WERI-Rb-1 (cell line): Measurements from ENCODE around the gene SNRNP25.

Experiments used
- DNase-seq: peaks from one replicate; pipeline ENCODE4 v3.0.0-alpha.2; 2020
- H3K27ac ChIP-seq: fragments of 250-450 bp; sonication (Bioruptor Pico); 2 replicates; pipeline ENCODE4 v1.5.1; 2020; ENCODE audit warnings: mild to moderate bottlenecking, moderate library complexity
- H3K27me3 ChIP-seq: fragments of 250-450 bp; sonication (Bioruptor Pico); 2 replicates; pipeline ENCODE4 v1.5.1; 2021; ENCODE audit warnings: mild to moderate bottlenecking, low read depth, moderate library complexity; ENCODE audit not compliant: insufficient read depth, severe bottlenecking
- H3K36me3 ChIP-seq: fragments of 250-450 bp; sonication (Bioruptor Pico); 2 replicates; pipeline ENCODE4 v1.5.1; 2020; ENCODE audit warnings: mild to moderate bottlenecking, moderate library complexity
- H3K4me3 ChIP-seq: 2 replicates; pipeline ENCODE4 v1.5.1; 2011; ENCODE audit warnings: low read depth, mild to moderate bottlenecking, control low read depth, low read length
- H3K9me3 ChIP-seq: fragments of 250-450 bp; sonication (Bioruptor Pico); 2 replicates; pipeline ENCODE4 v1.5.1; 2021; ENCODE audit warnings: mild to moderate bottlenecking, moderate library complexity; ENCODE audit not compliant: severe bottlenecking
- CTCF ChIP-seq: IDR thresholded peaks from 2 replicates; pipeline ENCODE4 v1.5.1; 2011; ENCODE audit warnings: low read depth, mild to moderate bottlenecking, control low read depth, inconsistent platforms, low read length

The SNRNP25 gene

GRCh38 chr16:79151-80054, 25.8 kb downstream of the SNRNP25 start:
- no peak for DNase-seq
- Histone ChIP-seq H3K36me3 (peaks cover 7% of the 10 kb centered on the region; the same call in 1 of the 2 replicates), H3K27ac (no peak overlapping the region), H3K27me3 (no peaks in the 10 kb centered on the region), H3K9me3 (no peaks in the 10 kb centered on the region), H3K4me3 (no peak overlapping the region)
- TF ChIP-seq CTCF = no peak

GRCh38 chr16:83060-83603, 29.5 kb downstream of the SNRNP25 start:
- Histone ChIP-seq H3K36me3 (peaks cover 34% of the 10 kb centered on the region), H3K27ac (no peak overlapping the region), H3K27me3 (no peaks in the 10 kb centered on the region), H3K9me3 (no peaks in the 10 kb centered on the region), H3K4me3 (no peak overlapping the region)
- no peak for DNase-seq
- TF ChIP-seq CTCF = no peak

- 0 out of 2 replicates have a peak, but pooled peaks have one; percentile 14 for TF ChIP-seq CTCF
- H3K4me3 ChIP-seq = no peak overlapping the region
- H3K27me3 ChIP-seq = no peaks in the 10 kb centered on the region
- H3K27ac ChIP-seq = no peak overlapping the region
- DNase-seq = no peak
- H3K9me3 ChIP-seq = no peaks in the 10 kb centered on the region
- H3K36me3 ChIP-seq = peaks cover 40% of the 10 kb centered on the region
Measured at GRCh38 chr16:83781-84615, 30.4 kb downstream of the SNRNP25 start.

GRCh38 chr16:84718-85406, 31.2 kb downstream of the SNRNP25 start:
- H3K9me3 ChIP-seq = no peaks in the 10 kb centered on the region
- H3K4me3 ChIP-seq = no peak overlapping the region
- TF ChIP-seq CTCF = no peak
- no peak for DNase-seq
- peaks cover 41% of the 10 kb centered on the region for H3K36me3 ChIP-seq
- no peak overlapping the region for H3K27ac ChIP-seq
- H3K27me3 ChIP-seq = no peaks in the 10 kb centered on the region

GRCh38 chr16:85407-85782, 31.8 kb downstream of the SNRNP25 start:
- Histone ChIP-seq H3K4me3 (no peak overlapping the region), H3K27ac (no peak overlapping the region)

More at GRCh38 chr16:85407-85782, 31.8 kb downstream of the SNRNP25 start:
- DNase-seq = no peak
- Histone ChIP-seq H3K27me3 (no peaks in the 10 kb centered on the region), H3K9me3 (no peaks in the 10 kb centered on the region), H3K36me3 (peaks cover 41% of the 10 kb centered on the region)
- no peak for TF ChIP-seq CTCF
